K562 (cell line): ENCODE results near the gene USP13. TPM values are rescaled to one million over a fixed set of nuclear protein-coding genes. Genes with fewer than 3 reads are reported as not detected.

ENCODE experiments used
- FOXJ3 ChIP-seq: sonication (generic); formaldehyde crosslinking; IDR thresholded peaks from 2 replicates; pipeline ENCODE4 v1.4.0; 2020; ENCODE audit warnings: mild to moderate bottlenecking, missing genetic modification reagents
- MCM5 ChIP-seq: fragments of 450-650 bp; IDR thresholded peaks from 2 replicates; pipeline ENCODE4 v1.6.1; 2016; ENCODE audit warnings: low read depth
- MGA ChIP-seq: fragments of 450-650 bp; IDR thresholded peaks from 2 replicates; pipeline ENCODE4 v1.6.1; 2016; ENCODE audit warnings: mild to moderate bottlenecking, moderate library complexity
- RNF2 ChIP-seq: sonication (generic); IDR thresholded peaks from 2 replicates; pipeline ENCODE4 v1.6.1; 2016
- TGIF2 ChIP-seq: sonication (generic); formaldehyde crosslinking; IDR thresholded peaks from 2 replicates; pipeline ENCODE4 v1.8.1; 2022; ENCODE audit warnings: mild to moderate bottlenecking, missing genetic modification reagents, moderate library complexity
- ZNF407 ChIP-seq: fragments of 450-650 bp; IDR thresholded peaks from 2 replicates; pipeline ENCODE4 v1.6.1; 2016; ENCODE audit warnings: low read depth
- ZNF436 ChIP-seq: fragments of 250-450, 450-650 bp; sonication (Bioruptor Pico); formaldehyde crosslinking; IDR thresholded peaks from 2 replicates; pipeline ENCODE4 v1.7.0; 2020; ENCODE audit warnings: mild to moderate bottlenecking
- ZNF76 ChIP-seq: fragments of 250-450 bp; sonication (Bioruptor Pico); IDR thresholded peaks from 2 replicates; pipeline ENCODE4 v1.4.0; 2020; ENCODE audit warnings: mild to moderate bottlenecking, moderate library complexity, borderline replicate concordance
- polyA plus RNA-seq, 8 experiments: library from polyadenylated mRNA; depleted of rRNA in 4 of 8; stranded (reverse) in 5 of 8; unstranded in 3 of 8; fragments of >200 nt; fragmentation: Nextera tagmentation in 2 of 8; fragmentation: Illumina TruSeq in 1 of 8; extraction: Ambion mirVana in 2 of 8; extraction: Trizol in 1 of 8; gene quantifications; 2 replicates each; pipeline versions ENCODE4 v1.2.1 to v1.2.3, GENCODE V29; 2011 to 2014; ENCODE audit warnings: inconsistent platforms in 1 of 8, missing spikeins in 1 of 8
- total RNA-seq, 7 experiments: library from RNA; depleted of rRNA in 6 of 7; stranded (reverse); fragments of >200 nt in 6 of 7; fragmentation: Illumina TruSeq in 2 of 7; extraction: Trizol in 2 of 7; gene quantifications; 2 replicates each; pipeline versions ENCODE4 v1.2.1 to v1.2.3, GENCODE V29; 2011 to 2021; ENCODE audit warnings: low replicate concordance in 1 of 7

The USP13 gene
- total and polyA plus RNA-seq, 9 of the 15 experiments (the other 6 are each of a cell fraction or from before 2014, with no cell fraction given) = 0.11 to 2.3 (median 0.51) TPM

GRCh38 chr3:179615458-179616173 is 37.2 kb upstream of the USP13 start (continued):
- TF ChIP-seq ZNF76 (CRISPR knock-in tag) = no peak
- peak; percentile 56; the same call in 1 of the 2 replicates for TF ChIP-seq RNF2
- TF ChIP-seq FOXJ3 (CRISPR knock-in tag) = no peak
- no peak for TF ChIP-seq ZNF436 (CRISPR knock-in tag)
- TF ChIP-seq MGA = no peak
- no peak for TF ChIP-seq TGIF2 (CRISPR knock-in tag)
- TF ChIP-seq MCM5 = no peak
- TF ChIP-seq ZNF407 = no peak
